ENCODE results near the gene ACTR6.
"Not testable (repeated sequence)": the region's sequence is repeated elsewhere in the genome, so short reads cannot be mapped to it uniquely, and the experiment has no call there.

The ACTR6 gene

GRCh38 chr12:100200463-100201181, at the start of gene ACTR6:
Gene ACTR6, plus strand, starts transcription at chr12:100200815. Its CDS starts 37 bp downstream, at chr12:100200852.
- DNase-seq (ENCODE audit: low read depth) = peak; percentile 85

- no peak for DNase-seq (ENCODE audit: low read depth)
Observed at GRCh38 chr12:100151769-100152168, 48.8 kb upstream of the ACTR6 start.

- no peak for DNase-seq (ENCODE audit: low read depth)
Observed at GRCh38 chr12:100153131-100153530, 47.5 kb upstream of the ACTR6 start.

GRCh38 chr12:100154474-100155247, 46.0 kb upstream of the ACTR6 start:
- DNase-seq (ENCODE audit: low read depth) = no peak

GRCh38 chr12:100156731-100157426, 43.7 kb upstream of the ACTR6 start:
- no peak for DNase-seq (ENCODE audit: low read depth)

- no peak for DNase-seq (ENCODE audit: low read depth)
Observed at GRCh38 chr12:100157427-100157821, 43.2 kb upstream of the ACTR6 start.

GRCh38 chr12:100158535-100158934, 42.1 kb upstream of the ACTR6 start:
- no peak for DNase-seq (ENCODE audit: low read depth)

- DNase-seq (ENCODE audit: low read depth) = no peak
Observed at GRCh38 chr12:100159391-100160104, 41.1 kb upstream of the ACTR6 start.

GRCh38 chr12:100163416-100164152, 37.0 kb upstream of the ACTR6 start:
- no peak for DNase-seq (ENCODE audit: low read depth)

- no peak for DNase-seq (ENCODE audit: low read depth)
Observed at GRCh38 chr12:100164153-100164704, 36.4 kb upstream of the ACTR6 start.

GRCh38 chr12:100165356-100165755, 35.3 kb upstream of the ACTR6 start:
- DNase-seq (ENCODE audit: low read depth) = no peak

- DNase-seq (ENCODE audit: low read depth) = no peak
Observed at GRCh38 chr12:100166232-100166631, 34.4 kb upstream of the ACTR6 start.

- DNase-seq (ENCODE audit: low read depth) = no peak
Observed at GRCh38 chr12:100168562-100168961, 32.1 kb upstream of the ACTR6 start.

GRCh38 chr12:100169345-100169744, 31.3 kb upstream of the ACTR6 start:
- DNase-seq (ENCODE audit: low read depth) = no peak

- no peak for DNase-seq (ENCODE audit: low read depth)
Observed at GRCh38 chr12:100170313-100170858, 30.2 kb upstream of the ACTR6 start.

GRCh38 chr12:100171248-100171647, 29.4 kb upstream of the ACTR6 start:
- DNase-seq (ENCODE audit: low read depth) = no peak

GRCh38 chr12:100173111-100173510, 27.5 kb upstream of the ACTR6 start:
- DNase-seq (ENCODE audit: low read depth) = no peak

GRCh38 chr12:100174495-100174894, 26.1 kb upstream of the ACTR6 start:
- no peak for DNase-seq (ENCODE audit: low read depth)

GRCh38 chr12:100176493-100176892, 24.1 kb upstream of the ACTR6 start:
- not testable (repeated sequence) for DNase-seq (ENCODE audit: low read depth)

- DNase-seq (ENCODE audit: low read depth) = no peak
Observed at GRCh38 chr12:100179252-100179651, 21.4 kb upstream of the ACTR6 start.
